ENCODE results near the gene NLRP14. TPM values are rescaled to one million over a fixed set of nuclear protein-coding genes. Genes with fewer than 3 reads are reported as not detected.

NLRP14 gene
- total and polyA plus RNA-seq, 9 of the 15 experiments (the other 6 are each of a cell fraction or from before 2014, with no cell fraction given): 0.27 to 1.2 (median 0.54) TPM

DNA sequence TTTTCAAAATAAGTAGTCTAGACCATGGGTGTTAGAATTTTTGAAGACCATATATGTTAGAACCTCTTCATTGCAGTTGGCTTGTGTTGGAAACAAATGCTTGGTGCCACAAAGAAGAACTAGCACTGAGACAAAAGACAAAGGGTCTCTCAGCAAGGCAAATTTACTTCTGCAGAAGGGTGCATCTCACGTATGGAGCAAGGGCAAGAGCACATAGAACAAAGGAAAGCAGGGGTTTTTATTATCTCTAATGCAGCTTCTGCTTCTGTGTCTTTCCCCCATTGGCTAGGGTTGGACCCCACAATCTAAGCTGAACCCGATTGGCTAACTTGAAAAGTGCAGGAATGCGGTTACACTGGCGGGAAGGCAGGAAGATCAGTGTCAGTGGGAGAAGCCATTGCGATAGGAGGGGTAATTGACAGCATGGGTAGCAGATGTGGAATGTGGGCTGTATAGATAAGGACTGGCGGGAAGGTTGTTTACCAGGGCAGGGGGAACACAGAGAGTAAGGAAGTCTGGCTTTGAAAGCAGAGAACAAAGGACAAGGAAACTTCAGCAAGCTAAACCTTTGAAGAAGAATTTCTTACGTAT is 59.4 kb downstream of the NLRP14 start (continued):
- TF ChIP-seq TEAD4 (IDR thresholded peaks at IDR 0.05; ENCODE audit: low read length) (peak; percentile 76), TEAD4 (CRISPR knock-in tag; IDR thresholded peaks at IDR 0.05; ENCODE audit: borderline replicate concordance) (no peak), MYBL2 (IDR thresholded peaks at IDR 0.05; ENCODE audit: low read depth) (peak; percentile 73), MYBL2 (CRISPR knock-in tag; IDR thresholded peaks at IDR 0.05; ENCODE audit: borderline replicate concordance) (no peak), NFRKB (IDR thresholded peaks at IDR 0.05; ENCODE audit: low read depth) (no peak), SRSF9 (IDR thresholded peaks at IDR 0.05; ENCODE audit: borderline replicate concordance, low read depth, low read length) (no peak), HNRNPK (IDR thresholded peaks at IDR 0.05; ENCODE audit: low read depth, low read length, poor library complexity, severe bottlenecking) (no peak), SUPT5H (IDR thresholded peaks at IDR 0.05) (no peak), ZFP30 (CRISPR knock-in tag; IDR thresholded peaks at IDR 0.05; ENCODE audit: borderline replicate concordance) (no peak), TAL1 (IDR thresholded peaks at IDR 0.05) (peak; percentile 68), CBX3 (IDR thresholded peaks at IDR 0.05; ENCODE audit: borderline replicate concordance in 1 of 2, low read length in 2 of 2) (peak in 1 of 2 experiments; percentile 95; a peak in 2 of 3 replicates), CBFA2T2 (conservative IDR thresholded peaks at IDR 0.05) (peak; percentile 63), NFIC (IDR thresholded peaks at IDR 0.05) (0 out of 2 replicates have a peak, but pooled peaks have one; percentile 14), KLF10 (CRISPR knock-in tag; IDR thresholded peaks at IDR 0.05) (no peak), ETV5 (CRISPR knock-in tag; IDR thresholded peaks at IDR 0.05; ENCODE audit: low read depth) (no peak), ZNF212 (CRISPR knock-in tag; IDR thresholded peaks at IDR 0.05) (no peak), PRDM10 (IDR thresholded peaks at IDR 0.05; ENCODE audit: partially characterized antibody) (peak; percentile 89), ZNF507 (tag; conservative IDR thresholded peaks at IDR 0.05) (no peak), HEY1 (CRISPR knock-in tag; IDR thresholded peaks at IDR 0.05; ENCODE audit: borderline replicate concordance) (no peak), MTA2 (IDR thresholded peaks at IDR 0.05; ENCODE audit: low read depth) (0 out of 2 replicates have a peak, but pooled peaks have one; percentile 31)
- TF ChIP-seq, protein P1, sequence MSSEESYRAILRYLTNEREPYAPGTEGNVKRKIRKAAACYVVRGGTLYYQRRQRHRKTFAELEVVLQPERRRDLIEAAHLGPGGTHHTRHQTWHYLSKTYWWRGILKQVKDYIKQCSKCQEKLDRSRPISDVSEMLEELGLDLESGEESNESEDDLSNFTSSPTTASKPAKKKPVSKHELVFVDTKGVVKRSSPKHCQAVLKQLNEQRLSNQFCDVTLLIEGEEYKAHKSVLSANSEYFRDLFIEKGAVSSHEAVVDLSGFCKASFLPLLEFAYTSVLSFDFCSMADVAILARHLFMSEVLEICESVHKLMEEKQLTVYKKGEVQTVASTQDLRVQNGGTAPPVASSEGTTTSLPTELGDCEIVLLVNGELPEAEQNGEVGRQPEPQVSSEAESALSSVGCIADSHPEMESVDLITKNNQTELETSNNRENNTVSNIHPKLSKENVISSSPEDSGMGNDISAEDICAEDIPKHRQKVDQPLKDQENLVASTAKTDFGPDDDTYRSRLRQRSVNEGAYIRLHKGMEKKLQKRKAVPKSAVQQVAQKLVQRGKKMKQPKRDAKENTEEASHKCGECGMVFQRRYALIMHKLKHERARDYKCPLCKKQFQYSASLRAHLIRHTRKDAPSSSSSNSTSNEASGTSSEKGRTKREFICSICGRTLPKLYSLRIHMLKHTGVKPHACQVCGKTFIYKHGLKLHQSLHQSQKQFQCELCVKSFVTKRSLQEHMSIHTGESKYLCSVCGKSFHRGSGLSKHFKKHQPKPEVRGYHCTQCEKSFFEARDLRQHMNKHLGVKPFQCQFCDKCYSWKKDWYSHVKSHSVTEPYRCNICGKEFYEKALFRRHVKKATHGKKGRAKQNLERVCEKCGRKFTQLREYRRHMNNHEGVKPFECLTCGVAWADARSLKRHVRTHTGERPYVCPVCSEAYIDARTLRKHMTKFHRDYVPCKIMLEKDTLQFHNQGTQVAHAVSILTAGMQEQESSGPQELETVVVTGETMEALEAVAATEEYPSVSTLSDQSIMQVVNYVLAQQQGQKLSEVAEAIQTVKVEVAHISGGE (CRISPR knock-in tag; IDR thresholded peaks at IDR 0.05): no peak

Measured in K562 (cell line).